GM18870 (cell line): ENCODE results near the gene PRKCH.
A peak's percentile ranks its signal among the peaks of the same experiment; 100 is the strongest.

Experiments used
- ATAC-seq: cut with Tn5 transposase; IDR thresholded peaks from one replicate; pipeline ENCODE4 v1.9.1; 2021; ENCODE audit warnings: moderate library complexity; ENCODE audit not compliant: unreplicated experiment

Gene PRKCH

DNA sequence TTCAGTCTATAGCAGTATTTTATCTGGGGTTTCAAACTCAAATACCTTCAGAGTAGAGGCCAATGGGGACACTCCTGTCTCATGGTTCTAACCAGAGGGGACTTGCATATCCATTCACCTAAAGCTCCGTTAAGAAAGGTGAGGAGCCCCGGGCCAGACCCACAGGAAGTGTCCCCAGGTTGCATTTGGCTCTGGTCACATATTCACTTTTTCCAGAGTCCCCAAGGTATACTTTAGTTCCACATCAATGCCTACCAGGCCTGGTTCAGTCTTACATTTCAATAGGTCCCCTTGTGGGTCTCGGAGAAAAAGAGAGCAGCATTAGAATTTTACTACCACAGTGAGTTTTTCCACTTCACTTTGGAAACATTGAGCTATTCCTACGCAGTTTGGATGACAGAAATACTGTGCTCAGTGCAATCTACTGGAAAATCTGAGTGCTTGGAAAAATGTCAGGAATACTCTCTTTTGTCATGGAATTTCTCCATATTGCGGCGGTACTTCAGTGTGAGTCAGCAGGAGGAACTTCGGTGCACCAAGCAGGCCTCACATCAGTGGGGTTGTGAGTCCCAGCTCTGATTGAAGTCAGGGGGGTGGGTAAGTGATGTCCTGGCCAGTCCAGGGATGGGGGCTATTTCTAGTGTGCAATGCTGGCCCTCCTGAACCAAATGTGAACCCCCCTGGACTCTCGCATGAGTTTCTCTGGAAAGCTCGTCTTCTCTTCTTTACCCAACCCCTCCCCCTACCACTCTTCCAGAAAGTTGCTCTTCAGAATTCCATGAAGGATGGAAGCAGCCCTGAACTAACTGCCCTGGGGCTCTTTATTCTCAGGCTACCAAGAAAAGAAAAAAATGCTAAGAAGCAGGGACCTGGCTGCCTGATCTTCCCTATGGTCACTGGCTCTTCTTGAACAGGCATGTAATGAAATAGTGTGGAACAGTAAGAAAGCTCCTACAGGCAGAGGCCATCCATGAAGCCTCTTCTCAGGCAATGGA is 184.7 kb downstream of the PRKCH start:
- no peak for ATAC-seq

GRCh38 chr14:61508526-61508925 is 187.1 kb downstream of the PRKCH start:
- ATAC-seq = no peak

DNA sequence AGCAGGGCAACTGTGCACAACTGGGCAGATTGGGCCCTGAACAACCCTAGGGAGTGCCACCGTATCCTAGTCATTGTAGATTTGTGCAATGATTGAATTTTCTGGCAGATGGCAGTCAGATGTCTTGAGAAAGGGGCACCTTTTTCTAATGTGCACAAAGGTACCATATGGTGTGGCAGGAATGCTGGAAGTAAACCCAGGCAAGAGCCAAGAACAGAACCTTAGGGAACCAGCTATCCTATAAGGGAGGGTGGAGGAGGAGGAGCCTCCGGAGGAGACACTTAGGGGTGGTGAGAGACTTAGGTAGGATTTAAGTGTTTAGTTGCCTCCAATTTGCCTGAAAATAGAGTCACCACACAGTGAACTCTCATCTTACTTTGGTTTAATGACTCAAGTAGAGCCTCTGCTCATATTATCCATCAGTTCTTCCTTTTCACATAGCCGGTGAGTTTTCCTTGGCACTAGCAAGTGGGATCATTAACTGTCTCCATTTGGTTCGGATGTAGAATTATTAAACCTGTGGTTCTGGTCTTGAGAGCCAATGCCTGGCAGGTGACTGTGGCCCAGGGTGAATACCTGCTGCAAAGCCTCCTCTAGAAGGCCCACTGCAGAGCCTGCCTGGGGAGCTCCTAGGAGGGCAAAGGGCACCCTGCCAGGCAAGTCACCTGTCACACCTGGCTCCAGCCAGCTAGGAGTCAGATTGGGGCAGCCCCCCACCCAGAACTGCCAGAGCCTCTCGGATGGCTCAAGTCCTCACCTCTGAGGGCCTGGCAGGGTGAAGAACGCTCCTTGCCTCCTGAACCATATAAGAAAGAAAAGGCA is 189.6 kb downstream of the PRKCH start:
- no peak for ATAC-seq

GRCh38 chr14:61511558-61511948 is 190.2 kb downstream of the PRKCH start:
- no peak for ATAC-seq

DNA sequence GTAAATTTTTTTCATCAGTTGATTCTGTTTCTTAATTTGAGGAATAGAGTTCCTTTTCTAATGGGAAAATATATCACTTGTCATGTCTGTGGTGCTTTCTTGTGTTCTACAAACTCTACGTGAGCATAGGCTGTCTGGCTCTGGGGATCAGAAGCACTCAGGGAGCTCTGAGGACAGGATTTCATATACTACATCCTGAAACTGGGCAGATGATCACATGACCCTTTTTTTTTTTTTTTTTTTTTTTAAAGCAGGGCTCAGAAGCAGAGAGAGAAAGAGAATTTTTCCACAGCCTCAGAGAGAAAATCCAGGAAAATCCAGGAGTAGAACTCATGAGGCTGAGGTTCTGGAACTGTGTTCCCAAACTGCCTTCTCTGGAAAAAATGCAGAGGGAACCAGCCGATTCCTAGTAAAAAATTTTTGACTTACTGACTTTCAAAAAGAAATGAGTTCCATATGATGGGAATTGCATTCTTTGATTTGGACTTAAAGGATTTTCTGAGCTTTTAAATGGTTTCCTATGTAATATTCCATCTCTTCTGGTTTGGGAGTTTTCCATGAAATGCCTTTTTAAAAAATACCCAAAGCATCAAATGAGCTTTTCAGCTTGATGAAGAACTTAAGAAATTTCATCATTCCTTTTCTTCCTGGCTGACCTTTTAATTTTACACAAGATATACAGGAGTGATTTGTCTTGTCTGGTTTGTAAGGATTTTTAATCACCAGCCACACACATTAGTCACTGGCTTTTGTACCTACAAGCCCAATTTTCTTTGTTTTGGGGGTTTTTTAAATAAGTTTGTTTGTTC is 190.9 kb downstream of the PRKCH start:
- no peak for ATAC-seq

GRCh38 chr14:61513986-61514830 is 192.8 kb downstream of the PRKCH start:
- no peak for ATAC-seq

DNA sequence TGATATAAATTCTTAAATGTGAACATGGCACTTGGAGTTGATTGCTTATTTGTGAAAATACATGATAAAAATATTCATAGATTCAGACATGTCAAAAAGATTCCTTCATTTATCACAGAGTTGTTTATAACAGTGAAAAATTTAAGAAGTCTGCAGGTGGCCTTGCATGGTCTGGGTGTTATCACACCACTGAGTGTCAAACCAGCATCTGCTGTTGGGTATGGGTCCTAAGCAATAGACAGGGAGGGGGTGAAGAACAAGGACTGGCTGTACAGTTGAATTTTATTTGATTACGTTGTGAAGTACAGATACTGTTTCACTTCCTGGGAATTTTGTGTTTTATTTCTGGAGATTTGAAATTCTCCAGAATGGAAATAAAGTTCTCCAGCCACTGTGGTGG is 193.5 kb downstream of the PRKCH start:
- no peak for ATAC-seq

- ATAC-seq = no peak
Measured at GRCh38 chr14:61515436-61516117, 194.2 kb downstream of the PRKCH start.

GRCh38 chr14:61516118-61516743 is 194.9 kb downstream of the PRKCH start:
- ATAC-seq = no peak

DNA sequence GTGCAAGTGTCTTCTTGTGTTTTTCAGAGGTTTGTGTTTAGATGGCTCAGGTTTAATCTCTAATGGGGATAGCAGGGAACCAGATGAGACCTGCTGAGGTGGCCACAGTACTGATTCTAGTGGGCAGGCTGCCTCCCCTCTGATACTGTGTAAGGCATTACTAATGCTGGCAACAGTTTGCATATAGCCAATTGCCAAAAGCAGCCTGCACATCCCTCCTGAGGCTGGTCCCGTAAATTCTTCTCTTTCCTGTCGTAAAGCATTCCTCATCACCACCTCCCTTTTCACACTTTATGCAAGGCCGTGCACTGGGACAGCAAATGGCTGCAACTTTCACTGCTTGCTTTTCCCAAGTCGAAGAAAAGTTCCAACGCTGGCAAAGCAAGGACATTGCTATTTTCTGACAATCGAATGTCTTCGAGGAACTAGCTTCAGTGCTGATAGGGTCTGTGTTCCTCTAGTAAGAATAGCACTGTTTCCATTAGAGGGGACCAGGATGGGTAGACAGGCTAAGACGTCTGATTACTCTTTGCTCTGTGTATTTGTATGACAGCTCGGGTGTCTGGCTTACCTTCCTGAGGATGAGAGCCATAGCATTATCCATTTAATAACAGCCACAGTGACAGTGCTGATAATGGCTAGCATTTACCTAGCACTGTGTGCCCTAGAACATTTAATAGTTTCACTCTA is 195.7 kb downstream of the PRKCH start:
- no peak for ATAC-seq

- ATAC-seq = no peak
Measured at GRCh38 chr14:61517911-61518384, 196.6 kb downstream of the PRKCH start.

- ATAC-seq = peak; percentile 72
Measured at GRCh38 chr14:61518403-61518802, 197.0 kb downstream of the PRKCH start.

DNA sequence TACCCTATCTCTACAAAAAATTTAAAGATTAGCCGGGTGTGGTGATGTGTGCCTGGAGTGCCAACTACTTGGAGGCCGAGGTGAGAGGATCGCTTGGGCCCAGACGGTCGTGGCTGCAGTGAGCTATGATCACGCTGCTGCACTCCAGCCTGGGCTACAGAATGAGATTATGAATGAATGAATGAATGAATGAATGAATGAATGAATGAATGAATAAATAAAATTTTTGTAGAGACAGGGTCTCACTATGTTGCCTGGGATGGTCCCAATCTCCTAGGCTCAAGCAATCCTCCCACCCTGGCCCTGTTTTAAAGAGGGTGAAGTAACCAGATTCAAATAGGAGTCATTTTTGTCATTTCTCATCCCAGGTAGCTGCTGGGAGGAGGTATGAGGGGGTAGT is 197.7 kb downstream of the PRKCH start:
- no peak for ATAC-seq

DNA sequence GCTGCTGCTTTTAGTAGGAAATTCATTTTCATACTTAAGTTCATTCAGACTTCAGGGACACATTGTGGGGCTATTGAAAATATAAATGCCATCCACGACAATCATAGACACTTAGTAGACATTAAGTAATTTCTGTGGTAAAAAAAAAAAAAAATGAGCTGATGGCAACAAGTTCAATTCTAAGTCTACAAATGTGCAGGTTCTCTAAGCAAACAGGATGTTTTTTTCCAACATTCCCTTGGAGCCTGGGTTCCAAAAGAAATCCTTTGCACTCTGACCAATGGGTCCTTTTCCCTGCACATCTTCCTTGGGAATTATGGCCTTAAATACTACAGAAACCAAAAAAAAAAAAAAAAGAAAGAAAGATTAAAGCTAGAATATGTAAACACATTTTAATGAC is 198.4 kb downstream of the PRKCH start:
- ATAC-seq = no peak

DNA sequence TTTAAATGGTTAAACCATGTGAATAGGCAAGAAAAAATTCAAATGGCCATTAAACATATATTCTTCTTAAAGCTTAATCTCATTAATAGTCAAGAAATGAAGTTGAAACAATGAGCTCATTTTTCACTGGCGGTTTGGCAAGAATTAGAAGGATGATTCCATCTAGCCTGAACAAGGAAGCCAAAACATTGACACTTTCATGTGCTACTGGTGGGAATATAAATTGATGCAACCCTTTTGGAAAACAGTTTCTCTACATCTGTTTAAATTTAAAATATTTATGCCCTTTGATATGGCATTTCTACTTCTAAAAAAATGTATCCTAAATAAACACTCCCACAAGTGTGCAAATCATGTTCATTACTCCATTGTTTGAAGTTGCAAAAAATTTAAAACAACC is 199.2 kb downstream of the PRKCH start:
- ATAC-seq = no peak

DNA sequence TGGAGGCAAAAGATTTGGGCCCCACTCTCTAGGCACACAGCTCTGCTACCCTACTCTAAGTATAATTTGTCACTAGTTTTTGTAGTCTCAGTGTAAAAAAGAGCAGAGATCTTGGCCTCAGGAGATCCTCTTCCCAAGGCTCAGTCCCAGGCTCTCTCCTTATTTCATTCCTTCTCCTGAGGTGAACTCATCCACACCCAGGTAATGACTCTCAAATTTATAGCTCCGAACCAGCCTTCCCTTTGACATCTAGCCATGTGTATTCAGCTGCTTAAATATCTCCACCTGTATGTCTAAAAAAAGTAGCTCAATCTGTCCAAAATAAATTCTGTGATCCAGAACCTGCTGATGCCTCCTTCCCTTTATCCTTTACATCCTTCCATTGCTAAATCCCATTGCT is 200.4 kb downstream of the PRKCH start:
- ATAC-seq = no peak

- ATAC-seq = no peak
Measured at GRCh38 chr14:61523751-61524150, 202.4 kb downstream of the PRKCH start.

GRCh38 chr14:61524211-61524806 is 202.9 kb downstream of the PRKCH start:
- no peak for ATAC-seq
